NCI-H146 treated with DMSO at 0.1 percent for 48 hours (cell line): Measurements from ENCODE around the gene NBPF1.
"Not testable (repeated sequence)": the region's sequence is repeated elsewhere in the genome, so short reads cannot be mapped to it uniquely, and the experiment has no call there.

Experiments used
- DNase-seq: peaks from one replicate; lab custom pipeline; 2025; ENCODE audit not compliant: unreplicated experiment; lab: John Stamatoyannopoulos, UW

The NBPF1 gene

GRCh38 chr1:16518913-16519254, 94.5 kb downstream of the NBPF1 start:
- DNase-seq: not testable (repeated sequence)

- not testable (repeated sequence) for DNase-seq
Measured at GRCh38 chr1:16516694-16517410, 96.5 kb downstream of the NBPF1 start.

DNA sequence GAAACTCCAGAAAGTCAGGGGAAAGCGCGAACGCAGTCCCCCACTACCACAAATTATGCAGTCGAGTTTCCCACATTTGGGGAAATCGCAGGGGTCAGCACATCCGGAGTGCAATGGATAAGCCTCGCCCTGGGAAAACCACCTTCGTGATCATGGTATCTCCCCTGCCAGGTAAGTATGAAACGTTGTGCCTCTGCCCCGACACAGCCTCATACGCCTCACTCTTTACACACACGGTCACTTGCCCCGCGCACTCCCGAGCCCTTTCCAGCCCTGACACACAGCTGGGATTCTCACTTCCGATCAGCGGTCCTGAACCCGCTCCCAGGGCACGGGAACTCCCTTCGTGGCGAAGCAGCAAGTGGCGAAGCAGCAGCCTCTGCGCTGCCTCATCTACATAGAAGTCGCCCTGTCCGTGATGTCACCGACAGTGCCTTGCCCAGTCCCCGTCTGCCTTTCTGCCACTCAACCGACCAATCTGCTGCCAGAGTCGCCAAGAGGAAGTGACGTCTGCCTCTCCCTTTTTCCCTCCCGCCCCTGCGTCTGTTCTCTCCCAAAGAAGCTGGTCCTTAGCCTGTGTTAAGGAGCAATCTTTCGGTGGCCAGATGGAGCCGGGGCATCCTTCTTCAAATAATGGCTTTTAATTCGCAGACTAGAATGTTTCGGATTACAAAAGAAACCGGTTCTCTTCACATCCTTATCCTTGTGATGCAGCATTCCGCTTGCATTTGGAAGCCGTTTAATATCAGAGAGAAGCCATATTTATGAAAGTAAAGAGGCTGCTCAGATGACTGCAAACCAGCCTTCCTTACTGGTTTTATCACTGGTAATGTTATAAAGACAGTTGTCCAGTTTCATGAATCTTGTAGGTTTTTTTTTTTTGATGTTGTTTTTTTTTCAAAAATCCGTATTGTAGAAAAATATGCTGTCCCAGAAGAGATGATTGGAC, 99.0 kb downstream of the NBPF1 start, which contains the start of gene RNU1-1:
Gene RNU1-1, minus strand, starts transcription at position 179 of the 949 bp plus-strand sequence.
- peak; percentile 55 for DNase-seq

GRCh38 chr1:16513412-16514106, 99.8 kb downstream of the NBPF1 start:
- peak; percentile 87 for DNase-seq

DNA sequence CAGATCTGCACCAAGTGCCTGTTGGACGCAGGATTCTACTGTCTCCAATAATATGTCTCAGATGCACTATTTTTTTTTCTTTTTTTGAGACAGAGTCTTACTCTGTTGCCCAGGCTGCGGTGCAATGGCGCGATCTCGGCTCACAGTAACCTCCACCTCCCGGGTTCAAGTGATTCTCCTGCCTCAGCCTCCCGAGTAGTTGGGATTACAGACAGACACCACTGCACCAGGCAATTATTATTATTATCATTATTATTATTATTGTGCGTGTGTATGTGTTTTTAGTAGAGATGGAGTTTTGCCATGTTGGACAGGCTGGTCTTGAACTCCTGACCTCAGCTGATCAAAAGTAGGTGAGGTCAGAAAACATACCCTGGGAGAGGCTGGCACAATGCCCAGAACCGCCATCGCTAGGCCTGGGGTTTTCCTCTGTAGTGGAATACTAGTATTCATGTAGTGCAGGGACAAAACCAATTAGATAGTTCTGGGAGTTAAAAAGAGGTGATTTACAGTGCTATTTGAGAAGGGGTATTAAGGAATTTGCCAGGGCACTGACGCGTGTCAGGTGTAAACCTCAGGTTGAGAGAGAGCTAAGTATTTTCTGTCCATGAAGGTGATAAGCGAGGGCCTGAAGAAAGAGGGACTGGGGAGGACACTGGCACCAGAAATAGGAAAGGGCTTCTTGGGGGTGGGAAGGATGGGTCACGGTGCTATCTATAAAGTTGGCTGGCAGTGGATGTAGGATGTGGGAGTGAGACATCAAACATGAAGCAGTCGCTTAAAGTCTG, 100.5 kb downstream of the NBPF1 start:
- peak; percentile 9 for DNase-seq
